NCI-H345 treated with DMSO at 0.1 percent for 48 hours (cell line): Measurements from ENCODE around the gene CFAP46.

Experiments
- DNase-seq: peaks from one replicate; lab custom pipeline; 2025; ENCODE audit not compliant: unreplicated experiment; lab: John Stamatoyannopoulos, UW

CFAP46 gene

GRCh38 chr10:132942101-132943057, at the start of gene CFAP46:
Gene CFAP46, minus strand, starts transcription at chr10:132942570. Its CDS starts 86 bp downstream, at chr10:132942484.
- DNase-seq, result no peak

- no peak for DNase-seq
Measured at GRCh38 chr10:132991706-132992432, 49.5 kb upstream of the CFAP46 start.

- no peak for DNase-seq
Measured at GRCh38 chr10:132990684-132991545, 48.5 kb upstream of the CFAP46 start.

- no peak for DNase-seq
Measured at GRCh38 chr10:132989476-132990415, 47.4 kb upstream of the CFAP46 start.

GRCh38 chr10:132988988-132989387, 46.6 kb upstream of the CFAP46 start:
- DNase-seq, result no peak

- DNase-seq, result no peak
Measured at GRCh38 chr10:132987671-132988571, 45.6 kb upstream of the CFAP46 start.

GRCh38 chr10:132986978-132987377, 44.6 kb upstream of the CFAP46 start:
- no peak for DNase-seq

- no peak for DNase-seq
Measured at GRCh38 chr10:132986576-132986975, 44.2 kb upstream of the CFAP46 start.

GRCh38 chr10:132986076-132986475, 43.7 kb upstream of the CFAP46 start:
- no peak for DNase-seq

GRCh38 chr10:132985546-132985900, 43.2 kb upstream of the CFAP46 start:
- no peak for DNase-seq

GRCh38 chr10:132984801-132985545, 42.6 kb upstream of the CFAP46 start:
- DNase-seq, result no peak

GRCh38 chr10:132984008-132984295, 41.6 kb upstream of the CFAP46 start:
- DNase-seq, result no peak

GRCh38 chr10:132983252-132984007, 41.1 kb upstream of the CFAP46 start:
- DNase-seq, result no peak

- DNase-seq, result no peak
Measured at GRCh38 chr10:132982301-132982989, 40.1 kb upstream of the CFAP46 start.

GRCh38 chr10:132981746-132982145, 39.4 kb upstream of the CFAP46 start:
- DNase-seq, result no peak

GRCh38 chr10:132981173-132981555, 38.8 kb upstream of the CFAP46 start:
- DNase-seq, result no peak

GRCh38 chr10:132980426-132981172, 38.2 kb upstream of the CFAP46 start:
- no peak for DNase-seq
